ENCODE data around the gene SP5. TPM values are rescaled to one million over a fixed set of nuclear protein-coding genes. Genes with fewer than 3 reads are reported as not detected.

Gene SP5
- total RNA-seq, 3 donors from 2014 or later, result 1.5 to 7.9 (median 5.8) TPM

- no peaks in the 10 kb centered on the region for H3K27me3 ChIP-seq
- H3K4me3 ChIP-seq, result no peak overlapping the region
- no peaks in the 10 kb centered on the region for H3K4me1 ChIP-seq
- DNase-seq (ENCODE audit: low spot score in 2 of 2), result no peak
- no peak for TF ChIP-seq POLR2A (IDR thresholded peaks at IDR 0.05)
- no peaks in the 10 kb centered on the region for H3K9me3 ChIP-seq
- no peaks in the 10 kb centered on the region for H3K36me3 ChIP-seq
- H3K27ac ChIP-seq, result no peak overlapping the region
- intact Hi-C loops (cut with DNase I; ENCODE audit: low total_unique reads), result no loop called here
These were observed 49.7 kb downstream of the SP5 start for GRCh38 chr2:170764880-170765261.

DNA sequence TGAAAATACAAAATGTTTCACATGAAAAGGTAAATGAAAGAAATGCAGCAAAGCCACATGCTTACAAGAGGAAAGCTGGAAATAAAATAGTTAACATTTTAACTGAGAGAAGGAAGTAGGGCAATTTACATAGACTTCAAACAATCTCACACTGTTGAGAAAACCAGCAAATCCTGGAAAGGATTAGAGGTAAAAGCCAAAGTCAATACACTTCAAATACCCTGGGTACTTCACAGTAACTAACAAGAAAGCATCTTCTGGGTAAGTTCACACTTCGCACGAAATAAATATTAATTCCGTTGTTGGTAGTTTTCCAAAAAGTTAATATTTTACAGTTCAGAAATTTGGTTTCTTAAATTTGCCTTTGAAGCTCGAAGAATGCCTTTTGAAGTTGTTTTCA is 51.6 kb downstream of the SP5 start:
- H3K4me1 ChIP-seq, result no peaks in the 10 kb centered on the region
- DNase-seq (ENCODE audit: low spot score in 2 of 2), result no peak
- no peaks in the 10 kb centered on the region for H3K27me3 ChIP-seq
- no peaks in the 10 kb centered on the region for H3K36me3 ChIP-seq
- intact Hi-C loops (cut with DNase I; ENCODE audit: low total_unique reads), result no loop called here
- TF ChIP-seq, protein P1, sequence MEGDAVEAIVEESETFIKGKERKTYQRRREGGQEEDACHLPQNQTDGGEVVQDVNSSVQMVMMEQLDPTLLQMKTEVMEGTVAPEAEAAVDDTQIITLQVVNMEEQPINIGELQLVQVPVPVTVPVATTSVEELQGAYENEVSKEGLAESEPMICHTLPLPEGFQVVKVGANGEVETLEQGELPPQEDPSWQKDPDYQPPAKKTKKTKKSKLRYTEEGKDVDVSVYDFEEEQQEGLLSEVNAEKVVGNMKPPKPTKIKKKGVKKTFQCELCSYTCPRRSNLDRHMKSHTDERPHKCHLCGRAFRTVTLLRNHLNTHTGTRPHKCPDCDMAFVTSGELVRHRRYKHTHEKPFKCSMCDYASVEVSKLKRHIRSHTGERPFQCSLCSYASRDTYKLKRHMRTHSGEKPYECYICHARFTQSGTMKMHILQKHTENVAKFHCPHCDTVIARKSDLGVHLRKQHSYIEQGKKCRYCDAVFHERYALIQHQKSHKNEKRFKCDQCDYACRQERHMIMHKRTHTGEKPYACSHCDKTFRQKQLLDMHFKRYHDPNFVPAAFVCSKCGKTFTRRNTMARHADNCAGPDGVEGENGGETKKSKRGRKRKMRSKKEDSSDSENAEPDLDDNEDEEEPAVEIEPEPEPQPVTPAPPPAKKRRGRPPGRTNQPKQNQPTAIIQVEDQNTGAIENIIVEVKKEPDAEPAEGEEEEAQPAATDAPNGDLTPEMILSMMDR (IDR thresholded peaks at IDR 0.05), result no peak
- TF ChIP-seq POLR2A (IDR thresholded peaks at IDR 0.05), result no peak
- TF ChIP-seq POLR2AphosphoS5 (IDR thresholded peaks at IDR 0.05), result no peak
- H3K27ac ChIP-seq, result no peak overlapping the region
- no peaks in the 10 kb centered on the region for H3K9me3 ChIP-seq
- no peak overlapping the region for H3K4me3 ChIP-seq

Other genes starting within 250 kb of the SP5 start
- under 1 TPM in 1 of 3 donors, not detected in 2; 0.80 TPM for gene ERICH2, start 55.0 kb downstream of the SP5 start, total RNA-seq
- under 1 TPM; 0.15 to 0.66 (median 0.48) TPM for gene GAD1, start 101.5 kb downstream of the SP5 start, total RNA-seq
- gene GORASP2, start 213.9 kb downstream of the SP5 start, total RNA-seq, result 10 to 100 TPM; 31.4 to 56.5 (median 45.2) TPM

All from breast epithelium (tissue), 4 donors.